AG09319 (cell line): ENCODE measurements around the gene COTL1.

Source experiments
- DNase-seq: peaks from one replicate; pipeline ENCODE4 v3.0.0-alpha.2; 2010; ENCODE audit warnings: low read depth; ENCODE audit errors: extremely low read depth
- CTCF ChIP-seq: IDR thresholded peaks from 2 replicates; pipeline ENCODE4 v1.5.1; 2011; ENCODE audit warnings: low read depth, mild to moderate bottlenecking, inconsistent platforms, low read length, moderate library complexity

COTL1 gene

GRCh38 chr16:84659656-84660300, 41.9 kb upstream of the COTL1 start:
- DNase-seq, result no peak
- no peak for TF ChIP-seq CTCF

- no peak for DNase-seq
- TF ChIP-seq CTCF, result no peak
Measured at GRCh38 chr16:84658690-84659089, 40.8 kb upstream of the COTL1 start.

- TF ChIP-seq CTCF, result no peak
Measured at GRCh38 chr16:84657229-84657837, 39.5 kb upstream of the COTL1 start.

GRCh38 chr16:84656649-84657048, 38.8 kb upstream of the COTL1 start:
- TF ChIP-seq CTCF, result no peak
- no peak for DNase-seq

More at GRCh38 chr16:84657229-84657837, 39.5 kb upstream of the COTL1 start:
- no peak for DNase-seq

- TF ChIP-seq CTCF, result no peak
- DNase-seq, result no peak
Measured at GRCh38 chr16:84654998-84655397, 37.1 kb upstream of the COTL1 start.

GRCh38 chr16:84654238-84654637, 36.4 kb upstream of the COTL1 start:
- no peak for TF ChIP-seq CTCF
- DNase-seq, result no peak

- no peak for DNase-seq
- TF ChIP-seq CTCF, result no peak
Measured at GRCh38 chr16:84652566-84652965, 34.7 kb upstream of the COTL1 start.
